Right lung (tissue), 5 donors: Measurements from ENCODE around the gene INTS15. TPM values are rescaled to one million over a fixed set of nuclear protein-coding genes. Genes with fewer than 3 reads are reported as not detected.
"Not testable (repeated sequence)": the region's sequence is repeated elsewhere in the genome, so short reads cannot be mapped to it uniquely, and the experiment has no call there.

Experiments
- DNase-seq, 2 donors: peaks; one replicate each; pipeline ENCODE4 v3.0.0-alpha.2; 2013
- polyA plus RNA-seq, 5 donors: library from polyadenylated mRNA; unstranded; fragments of 120-200 nt; gene quantifications; one replicate each; pipeline versions ENCODE4 v1.2.1 to v1.2.3, GENCODE V29; 2013; ENCODE audit warnings: inconsistent platforms in 1 of 5, low replicate concordance in 1 of 5; ENCODE audit not compliant: insufficient read length in 5 of 5, insufficient read depth in 1 of 5

Gene INTS15
- polyA plus RNA-seq, 5 donors, result 28.8 to 48.1 (median 43.1) TPM

GRCh38 chr7:6615723-6616555, 26.1 kb downstream of the INTS15 start:
- peak in 1 of 2 donors; percentile 14 for DNase-seq

GRCh38 chr7:6616854-6617643, 27.2 kb downstream of the INTS15 start:
- DNase-seq, result no peak

- DNase-seq, result no peak
Measured at GRCh38 chr7:6618621-6619020, 28.8 kb downstream of the INTS15 start.

GRCh38 chr7:6619961-6620360, 30.1 kb downstream of the INTS15 start:
- DNase-seq, result no peak

GRCh38 chr7:6621195-6622133, 31.6 kb downstream of the INTS15 start:
- no peak for DNase-seq

GRCh38 chr7:6622134-6622710, 32.4 kb downstream of the INTS15 start:
- DNase-seq, result no peak

- DNase-seq, result no peak
Measured at GRCh38 chr7:6623589-6624245, 33.9 kb downstream of the INTS15 start.

GRCh38 chr7:6624246-6624611, 34.4 kb downstream of the INTS15 start:
- no peak for DNase-seq

GRCh38 chr7:6628045-6628444, 38.2 kb downstream of the INTS15 start:
- no peak for DNase-seq

- no peak for DNase-seq
Measured at GRCh38 chr7:6630007-6630849, 40.4 kb downstream of the INTS15 start.

- no peak for DNase-seq
Measured at GRCh38 chr7:6631605-6632004, 41.8 kb downstream of the INTS15 start.

- no peak for DNase-seq
Measured at GRCh38 chr7:6634021-6634420, 44.2 kb downstream of the INTS15 start.

- not testable (repeated sequence) for DNase-seq
Measured at GRCh38 chr7:6634971-6635370, 45.1 kb downstream of the INTS15 start.

- DNase-seq, result peak in 1 of 2 donors; percentile 28
Measured at GRCh38 chr7:6636741-6637543, 47.1 kb downstream of the INTS15 start, which contains the start of gene ZNF316. TSS of gene ZNF316 (plus strand) at chr7:6637318. CDS start at chr7:6642410, 5,092 bp downstream.

GRCh38 chr7:6637544-6638229, 47.9 kb downstream of the INTS15 start:
- DNase-seq, result peak in 1 of 2 donors; percentile 10

- DNase-seq, result no peak
Measured at GRCh38 chr7:6639032-6639431, 49.2 kb downstream of the INTS15 start.

GRCh38 chr7:6639627-6640026, 49.8 kb downstream of the INTS15 start:
- no peak for DNase-seq

- no peak for DNase-seq
Measured at GRCh38 chr7:6640246-6640721, 50.5 kb downstream of the INTS15 start.
